GM12878 (cell line): ENCODE measurements around the gene BIN1. TPM values are rescaled to one million over a fixed set of nuclear protein-coding genes. Genes with fewer than 3 reads are reported as not detected.

ENCODE experiments used
- ATAC-seq: fragments of 200-7000 bp; cut with Tn5 transposase; 3 replicates; pipeline ENCODE4 v1.9.1; 2020; ENCODE audit warnings: mild to moderate bottlenecking, moderate library complexity
- BruUV-seq: library from RNA; stranded (reverse); fragments of 400-500 nt; replicated peaks from 2 replicates; lab custom pipeline; 2021; lab: Mats Ljungman, UMichigan
- CTCF ChIA-PET: fragments of 300-600 bp; sonication (Branson Sonifier 250); formaldehyde crosslinking; extraction: SDS; loops from one replicate; lab custom pipeline; 2021; ENCODE audit warnings: inconsistent platforms; lab: Yijun Ruan, JAX
- POLR2A ChIA-PET: fragments of 350-600 bp; formaldehyde crosslinking; extraction: SDS; loops from one replicate; lab custom pipeline; 2021; ENCODE audit warnings: inconsistent platforms; lab: Charles Lee
- RAD21 ChIA-PET: fragments of 300-600 bp; sonication (Branson Sonifier 250); formaldehyde crosslinking; loops from one replicate; lab custom pipeline; 2023; ENCODE audit warnings: antibody characterized with exemption; ENCODE audit not compliant: unreplicated experiment; lab: Charles Lee
- SMC1A ChIA-PET: fragments of 300-600 bp; sonication (Branson Sonifier 250); formaldehyde crosslinking; loops from one replicate; lab custom pipeline; 2023; ENCODE audit not compliant: unreplicated experiment, uncharacterized antibody; lab: Charles Lee
- DNase-seq: peaks from one replicate; pipeline ENCODE4 v3.0.0-alpha.2; 2011; ENCODE audit warnings: low read depth, low spot score
- FAIRE-seq: peaks from 3 replicates; lab custom pipeline; 2011; peaks lifted over from hg19 to GRCh38; lab: Jason Lieb, UNC
- H2AFZ ChIP-seq: 2 replicates; pipeline ENCODE4 v1.6.0; 2011; ENCODE audit warnings: low read depth, low read length, control low read depth; ENCODE audit not compliant: control insufficient read depth
- H3K27ac ChIP-seq: 2 replicates; pipeline ENCODE4 v1.5.1; 2011; ENCODE audit warnings: control low read depth; ENCODE audit not compliant: control insufficient read depth, insufficient read depth
- H3K27me3 ChIP-seq, 2 experiments: replicated peaks in 1 of 2; 2 replicates each; pipeline versions ENCODE4 v1.6.0 to v1.6.1; 2011; ENCODE audit warnings: low read length in 1 of 2; ENCODE audit not compliant: control insufficient read depth in 2 of 2, insufficient read depth in 2 of 2
- H3K36me3 ChIP-seq, 2 experiments: 2 replicates each; pipeline ENCODE4 v1.5.1; 2011; ENCODE audit warnings: low read length in 1 of 2; ENCODE audit not compliant: control insufficient read depth in 2 of 2, insufficient read depth in 2 of 2
- H3K4me1 ChIP-seq: 2 replicates; pipeline ENCODE4 v1.6.1; 2011; ENCODE audit warnings: mild to moderate bottlenecking, low read length, moderate library complexity, mixed read lengths; ENCODE audit not compliant: control insufficient read depth, insufficient read depth
- H3K4me2 ChIP-seq: 2 replicates; pipeline ENCODE4 v1.6.0; 2011; ENCODE audit warnings: control low read depth; ENCODE audit not compliant: control insufficient read depth, insufficient read depth
- H3K4me3 ChIP-seq: fragments of 200-600 bp; sonication (generic); 2 replicates; pipeline ENCODE4 v1.5.1; 2016
- H3K79me2 ChIP-seq: 2 replicates; pipeline ENCODE4 v1.6.0; 2011; ENCODE audit warnings: low read length; ENCODE audit not compliant: control insufficient read depth, insufficient read depth
- H3K9ac ChIP-seq: 2 replicates; pipeline ENCODE4 v1.8.0; 2011; ENCODE audit warnings: low read length, control low read depth, mixed read lengths; ENCODE audit not compliant: control insufficient read depth, insufficient read depth
- H3K9me3 ChIP-seq: replicated peaks from 3 replicates; pipeline ENCODE4 v1.5.1; 2011; ENCODE audit warnings: mild to moderate bottlenecking, low read length; ENCODE audit not compliant: control insufficient read depth, insufficient read depth
- H4K20me1 ChIP-seq: 2 replicates; pipeline ENCODE4 v1.6.0; 2011; ENCODE audit not compliant: control insufficient read depth, insufficient read depth
- CEBPB ChIP-seq, 2 experiments: fragments of 150-350 bp in 1 of 2; IDR thresholded peaks; 2 replicates each; pipeline ENCODE4 v1.6.1; 2012 to 2014; ENCODE audit warnings: low read depth in 2 of 2, low read length in 2 of 2, borderline replicate concordance in 1 of 2, inconsistent platforms in 1 of 2
- ESRRA ChIP-seq: IDR thresholded peaks from 2 replicates; pipeline ENCODE4 v1.6.1; 2012; ENCODE audit warnings: mild to moderate bottlenecking, low read length, improper control_type of control experiment
- IRF4 ChIP-seq: IDR thresholded peaks from 2 replicates; pipeline ENCODE4 v1.6.1; 2011; ENCODE audit warnings: low read depth, low read length
- MEF2A ChIP-seq: IDR thresholded peaks from 2 replicates; pipeline ENCODE4 v1.6.1; 2011; ENCODE audit warnings: low read depth, mild to moderate bottlenecking, low read length, moderate library complexity; ENCODE audit not compliant: insufficient read depth
- MXI1 ChIP-seq: fragments of 150-350 bp; IDR thresholded peaks from 2 replicates; pipeline ENCODE4 v1.6.1; 2011; ENCODE audit warnings: low read depth, mild to moderate bottlenecking, inconsistent platforms, low read length, improper control_type of control experiment
- RUNX3 ChIP-seq: IDR thresholded peaks from 2 replicates; pipeline ENCODE4 v1.6.1; 2012; ENCODE audit warnings: low read length, inconsistent platforms
- SMARCA5 ChIP-seq: fragments of 450-650 bp; IDR thresholded peaks from 2 replicates; pipeline ENCODE4 v1.6.1; 2017; ENCODE audit warnings: mild to moderate bottlenecking
- STAT1 ChIP-seq: fragments of 450-650 bp; conservative IDR thresholded peaks from 2 replicates; pipeline ENCODE4 v1.6.1; 2014; ENCODE audit warnings: antibody characterized with exemption, mild to moderate bottlenecking
- TAF1 ChIP-seq: IDR thresholded peaks from 2 replicates; pipeline ENCODE4 v1.6.1; 2011; ENCODE audit warnings: mild to moderate bottlenecking, low read depth, low read length, borderline replicate concordance
- USF1 ChIP-seq: IDR thresholded peaks from 2 replicates; pipeline ENCODE4 v1.6.1; 2011; ENCODE audit warnings: borderline replicate concordance, low read depth, mild to moderate bottlenecking, moderate library complexity, mixed read lengths, low read length; ENCODE audit not compliant: insufficient read depth; ENCODE audit errors: extremely low read length
- ZBED1 ChIP-seq: IDR thresholded peaks from 2 replicates; pipeline ENCODE4 v1.6.1; 2016; ENCODE audit warnings: borderline replicate concordance
- WGBS: methylation state at CpG from one replicate; pipeline ENCODE4 v1.1.6; 2016; ENCODE audit warnings: low lambda C conversion rate; ENCODE audit not compliant: insufficient replicate concordance, insufficient coverage; ENCODE audit errors: missing lambda C conversion rate; 5-methylcytosine and 5-hydroxymethylcytosine counted together
- in situ Hi-C: fragments of 300-500 bp; cut with MboI; formaldehyde crosslinking; loops from 9 replicates; pipeline ENCODE4 v1.14.3; 2018; ENCODE audit warnings: mixed read lengths
- intact Hi-C: fragments of 100-400 bp; cut with micrococcal nuclease; formaldehyde crosslinking; loops from one replicate; pipeline ENCODE4 v1.14.2; 2022; ENCODE audit not compliant: unreplicated experiment
- polyA plus RNA-seq, 11 experiments: library from polyadenylated mRNA; depleted of rRNA in 4 of 11; unstranded in 6 of 11; stranded (reverse) in 5 of 11; fragments of >200 nt; fragmentation: Nextera tagmentation in 4 of 11; fragmentation: Illumina TruSeq in 1 of 11; extraction: Ambion mirVana in 4 of 11; extraction: Trizol in 1 of 11; gene quantifications; 1 replicate in 1 of 11; 2 replicates in 10 of 11; pipeline versions ENCODE4 v1.2.1 to v1.2.3, GENCODE V29; 2011 to 2016; ENCODE audit warnings: inconsistent platforms in 2 of 11, missing spikeins in 2 of 11, low read depth in 1 of 11
- total RNA-seq, 4 experiments: library from RNA; depleted of rRNA in 3 of 4; stranded (reverse); fragments of >200 nt in 3 of 4; fragmentation: Illumina TruSeq in 1 of 4; extraction: Trizol in 1 of 4; gene quantifications; 2 replicates each; pipeline versions ENCODE4 v1.2.1 to v1.2.3, GENCODE V29; 2013 to 2021

The BIN1 gene
- total and polyA plus RNA-seq, 10 of the 15 experiments (the other 5 are each of a cell fraction or from before 2014, with no cell fraction given), result 0.32 to 21.3 (median 11.2) TPM

- CTCF ChIA-PET, result interaction anchor here (1.5 kb wide), 1 partner anchor 58 kb away, joined by 3 read pairs; no protein-coding TSS in a partner anchor
- Histone ChIP-seq H3K4me3 (no peak overlapping the region), H3K9ac (no peak overlapping the region), H3K4me2 (no peak overlapping the region), H3K36me3 (no peaks in the 10 kb centered on the region), H4K20me1 (no peaks in the 10 kb centered on the region), H3K4me1 (peaks cover 6% of the 10 kb centered on the region), H3K27me3 (no peaks in the 10 kb centered on the region), H3K9me3 (no peaks in the 10 kb centered on the region)
- RAD21 ChIA-PET, result no interaction called here
- WGBS, result 0% methylated on average over 1 of the region's 1 CpG
- no peak for TF ChIP-seq RUNX3
- no peak for TF ChIP-seq STAT1
- no peak for TF ChIP-seq CEBPB (IDR thresholded peaks at IDR 0.05; ENCODE audit: borderline replicate concordance in 1 of 2, low read depth in 2 of 2, low read length in 2 of 2)
- TF ChIP-seq ESRRA, result no peak
- no peak for TF ChIP-seq USF1
- no peak for TF ChIP-seq MEF2A
- TF ChIP-seq MXI1, result no peak
- no peak for TF ChIP-seq IRF4
- no peak for TF ChIP-seq SMARCA5
- no peak for TF ChIP-seq TAF1
- no peak for TF ChIP-seq ZBED1
- TF ChIP-seq, all 136 proteins: peak for 0
- ChIA-PET SMC1A (interaction anchor here (1.1 kb wide), 1 partner anchor 58 kb away, joined by 5 read pairs; no protein-coding TSS in a partner anchor), POLR2A (no interaction called here)
- BruUV-seq, result no TSS peak
- ATAC-seq, result no peak
- no peak for DNase-seq
- Histone ChIP-seq H3K79me2 (no peaks in the 10 kb centered on the region), H3K27ac (no peak overlapping the region), H2AFZ (no peak overlapping the region)
- in situ Hi-C loops (no loop called here), intact Hi-C loops (no loop called here)
- FAIRE-seq, result no peak
Observed at GRCh38 chr2:127125821-127126220, 18.9 kb upstream of the BIN1 start.
